ENCODE measurements around the gene TTC13. TPM values are rescaled to one million over a fixed set of nuclear protein-coding genes. Genes with fewer than 3 reads are reported as not detected.

The TTC13 gene
- total RNA-seq, 4 donors from 2014 or later: 24.4 to 43.0 (median 26.1) TPM

- TF ChIP-seq, protein P1, sequence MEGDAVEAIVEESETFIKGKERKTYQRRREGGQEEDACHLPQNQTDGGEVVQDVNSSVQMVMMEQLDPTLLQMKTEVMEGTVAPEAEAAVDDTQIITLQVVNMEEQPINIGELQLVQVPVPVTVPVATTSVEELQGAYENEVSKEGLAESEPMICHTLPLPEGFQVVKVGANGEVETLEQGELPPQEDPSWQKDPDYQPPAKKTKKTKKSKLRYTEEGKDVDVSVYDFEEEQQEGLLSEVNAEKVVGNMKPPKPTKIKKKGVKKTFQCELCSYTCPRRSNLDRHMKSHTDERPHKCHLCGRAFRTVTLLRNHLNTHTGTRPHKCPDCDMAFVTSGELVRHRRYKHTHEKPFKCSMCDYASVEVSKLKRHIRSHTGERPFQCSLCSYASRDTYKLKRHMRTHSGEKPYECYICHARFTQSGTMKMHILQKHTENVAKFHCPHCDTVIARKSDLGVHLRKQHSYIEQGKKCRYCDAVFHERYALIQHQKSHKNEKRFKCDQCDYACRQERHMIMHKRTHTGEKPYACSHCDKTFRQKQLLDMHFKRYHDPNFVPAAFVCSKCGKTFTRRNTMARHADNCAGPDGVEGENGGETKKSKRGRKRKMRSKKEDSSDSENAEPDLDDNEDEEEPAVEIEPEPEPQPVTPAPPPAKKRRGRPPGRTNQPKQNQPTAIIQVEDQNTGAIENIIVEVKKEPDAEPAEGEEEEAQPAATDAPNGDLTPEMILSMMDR (IDR thresholded peaks at IDR 0.05; ENCODE audit: low read depth): no peak
Observed at GRCh38 chr1:230964896-230965295, 13.8 kb downstream of the TTC13 start.

- TF ChIP-seq, protein P1 (IDR thresholded peaks at IDR 0.05; ENCODE audit: low read depth): no peak
Observed at GRCh38 chr1:230958370-230958769, 20.3 kb downstream of the TTC13 start.

DNA sequence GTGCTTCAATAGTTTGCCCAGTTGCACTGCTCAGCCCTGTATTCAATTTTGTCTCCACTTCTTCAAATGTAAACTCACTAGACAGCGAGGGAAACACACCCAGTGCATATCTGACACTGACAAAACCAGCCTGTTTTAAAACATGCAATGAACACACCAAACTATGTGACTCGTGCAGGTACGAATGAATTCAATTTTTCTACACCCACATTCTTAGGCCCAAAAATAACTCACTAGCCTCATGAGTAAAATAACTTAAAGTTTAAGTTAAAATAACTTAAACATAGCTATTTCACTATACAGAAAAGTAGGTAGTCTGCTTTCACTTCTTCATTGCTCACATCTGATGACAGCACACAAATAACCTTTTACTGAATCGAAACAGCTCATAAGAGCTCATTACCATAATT, 21.1 kb downstream of the TTC13 start:
- TF ChIP-seq, protein P1 (IDR thresholded peaks at IDR 0.05; ENCODE audit: low read depth): no peak

GRCh38 chr1:230950404-230950803, 28.3 kb downstream of the TTC13 start:
- TF ChIP-seq, protein P1 (IDR thresholded peaks at IDR 0.05; ENCODE audit: low read depth): no peak

- TF ChIP-seq, protein P1 (IDR thresholded peaks at IDR 0.05; ENCODE audit: low read depth): no peak
Observed at GRCh38 chr1:230948903-230949302, 29.8 kb downstream of the TTC13 start.

- TF ChIP-seq, protein P1 (IDR thresholded peaks at IDR 0.05; ENCODE audit: low read depth): no peak
Observed at GRCh38 chr1:230948301-230948700, 30.4 kb downstream of the TTC13 start.

- TF ChIP-seq, protein P1 (IDR thresholded peaks at IDR 0.05; ENCODE audit: low read depth): no peak
Observed at GRCh38 chr1:230943048-230943593, 35.5 kb downstream of the TTC13 start.
